SK-N-MC (cell line): ENCODE data around the gene NARF.

ENCODE experiments used
- DNase-seq: peaks from one replicate; pipeline ENCODE4 v3.0.0-alpha.2; 2011; ENCODE audit warnings: low read depth, low spot score
- H3K27ac ChIP-seq: fragments of 200-600 bp; sonication (generic); 2 replicates; pipeline ENCODE4 v1.5.1; 2016; ENCODE audit warnings: mixed run types
- H3K36me3 ChIP-seq: fragments of 200-600 bp; sonication (generic); 2 replicates; pipeline ENCODE4 v1.6.1; 2017; ENCODE audit warnings: antibody characterized with exemption, low read length, mixed read lengths; ENCODE audit not compliant: insufficient read depth
- H3K4me3 ChIP-seq: fragments of 200-600 bp; sonication (generic); 2 replicates; pipeline ENCODE4 v1.5.1; 2016
- H3K9ac ChIP-seq: fragments of 200-600 bp; sonication (generic); 2 replicates; pipeline ENCODE4 v1.8.0; 2017; ENCODE audit warnings: mixed run types, mixed read lengths; ENCODE audit not compliant: insufficient read length
- H3K9me3 ChIP-seq: fragments of 200-600 bp; sonication (generic); 2 replicates; pipeline ENCODE4 v1.6.1; 2017; ENCODE audit warnings: low read depth, mild to moderate bottlenecking, antibody characterized with exemption, low read length, moderate library complexity, mixed read lengths
- EZH2 ChIP-seq: fragments of 200-600 bp; sonication (generic); IDR thresholded peaks from one replicate; pipeline ENCODE4 v1.6.1; 2017; ENCODE audit warnings: antibody characterized with exemption
- FOXP2 ChIP-seq: optimal IDR thresholded peaks from 2 replicates; pipeline ENCODE3; 2011; ENCODE audit warnings: mild to moderate bottlenecking, moderate library complexity; ENCODE audit not compliant: insufficient read depth; ENCODE audit errors: extremely low read length, control extremely low read depth
- POLR2AphosphoS5 ChIP-seq: IDR thresholded peaks from 2 replicates; pipeline ENCODE4 v1.6.1; 2012; ENCODE audit warnings: mild to moderate bottlenecking, low read depth, low read length, borderline replicate concordance

NARF gene

GRCh38 chr17:82489117-82489516, 30.6 kb downstream of the NARF start:
- H3K36me3 ChIP-seq: peaks cover 19% of the 10 kb centered on the region; the same call in 1 of the 2 replicates
- TF ChIP-seq POLR2AphosphoS5 (no peak), FOXP2 (no peak), EZH2 (no peak)

GRCh38 chr17:82489851-82490511, 31.4 kb downstream of the NARF start:
- Histone ChIP-seq H3K36me3 (peaks cover 13% of the 10 kb centered on the region; the same call in 1 of the 2 replicates), H3K27ac (no peak overlapping the region), H3K4me3 (no peak overlapping the region), H3K9me3 (no peaks in the 10 kb centered on the region), H3K9ac (no peak overlapping the region)
- DNase-seq: no peak
- TF ChIP-seq POLR2AphosphoS5 (no peak), FOXP2 (no peak), EZH2 (no peak)

More at GRCh38 chr17:82489117-82489516, 30.6 kb downstream of the NARF start:
- H3K4me3 ChIP-seq: no peak overlapping the region
- no peak for DNase-seq
- H3K27ac ChIP-seq: no peak overlapping the region
- H3K9ac ChIP-seq: no peak overlapping the region
- H3K9me3 ChIP-seq: no peaks in the 10 kb centered on the region

- Histone ChIP-seq H3K36me3 (peaks cover 8% of the 10 kb centered on the region; the same call in 1 of the 2 replicates), H3K4me3 (no peak overlapping the region), H3K9me3 (no peaks in the 10 kb centered on the region), H3K27ac (no peak overlapping the region), H3K9ac (no peak overlapping the region)
- TF ChIP-seq EZH2: no peak
- TF ChIP-seq POLR2AphosphoS5: no peak
- TF ChIP-seq FOXP2: no peak
- DNase-seq: no peak
These were observed 32.1 kb downstream of the NARF start for GRCh38 chr17:82490512-82491195.

GRCh38 chr17:82491196-82491530, 32.6 kb downstream of the NARF start:
- TF ChIP-seq FOXP2: no peak
- TF ChIP-seq POLR2AphosphoS5: no peak
- no peak for TF ChIP-seq EZH2
- peaks cover 6% of the 10 kb centered on the region; the same call in 1 of the 2 replicates for H3K36me3 ChIP-seq
- no peak overlapping the region for H3K27ac ChIP-seq
- DNase-seq: no peak
- no peak overlapping the region for H3K9ac ChIP-seq
- H3K9me3 ChIP-seq: no peaks in the 10 kb centered on the region
- H3K4me3 ChIP-seq: no peak overlapping the region

- no peak overlapping the region for H3K4me3 ChIP-seq
- no peaks in the 10 kb centered on the region for H3K9me3 ChIP-seq
- DNase-seq: no peak
- H3K27ac ChIP-seq: no peak overlapping the region
- TF ChIP-seq POLR2AphosphoS5 (no peak), FOXP2 (no peak), EZH2 (no peak)
- H3K36me3 ChIP-seq: peaks cover 3% of the 10 kb centered on the region; the same call in 1 of the 2 replicates
- H3K9ac ChIP-seq: no peak overlapping the region
These were observed 33.0 kb downstream of the NARF start for GRCh38 chr17:82491533-82491932.

- no peak overlapping the region for H3K4me3 ChIP-seq
- H3K9ac ChIP-seq: no peak overlapping the region
- peaks cover 2% of the 10 kb centered on the region; the same call in 1 of the 2 replicates for H3K36me3 ChIP-seq
- no peaks in the 10 kb centered on the region for H3K9me3 ChIP-seq
- H3K27ac ChIP-seq: no peak overlapping the region
- TF ChIP-seq FOXP2: no peak
- TF ChIP-seq EZH2: no peak
- no peak for TF ChIP-seq POLR2AphosphoS5
- DNase-seq: no peak
These were observed 34.2 kb downstream of the NARF start for GRCh38 chr17:82492643-82493225.

- TF ChIP-seq FOXP2: no peak
- no peak for TF ChIP-seq POLR2AphosphoS5
- TF ChIP-seq EZH2: no peak
- H3K9ac ChIP-seq: no peak overlapping the region
- no peaks in the 10 kb centered on the region for H3K9me3 ChIP-seq
- no peak overlapping the region for H3K27ac ChIP-seq
- peaks cover 2% of the 10 kb centered on the region; the same call in 1 of the 2 replicates for H3K36me3 ChIP-seq
- no peak overlapping the region for H3K4me3 ChIP-seq
- no peak for DNase-seq
These were observed 34.8 kb downstream of the NARF start for GRCh38 chr17:82493226-82493781.
